OCI-LY7 (cell line): ENCODE results near the gene PCIF1. TPM values are rescaled to one million over a fixed set of nuclear protein-coding genes. Genes with fewer than 3 reads are reported as not detected.

Experiments
- BruUV-seq: library from RNA; stranded (reverse); fragments of 400-500 nt; replicated peaks from 2 replicates; lab custom pipeline; 2021; lab: Mats Ljungman, UMichigan
- CTCF ChIA-PET: fragments of 300-600 bp; sonication (Branson Sonifier 250); formaldehyde crosslinking; loops from one replicate; lab custom pipeline; 2022; ENCODE audit warnings: antibody characterized with exemption; ENCODE audit not compliant: unreplicated experiment; lab: Charles Lee
- POLR2A ChIA-PET: fragments of 300-600 bp; sonication (Branson Sonifier 250); formaldehyde crosslinking; loops from one replicate; lab custom pipeline; 2022; ENCODE audit warnings: antibody characterized with exemption; lab: Charles Lee
- DNase-seq: peaks from one replicate; pipeline ENCODE4 v3.0.0-alpha.2; 2015; ENCODE audit warnings: low spot score
- H2AFZ ChIP-seq: fragments of 200-600 bp; sonication (generic), shearing (Covaris generic); 2 replicates; pipeline ENCODE4 v1.6.1; 2014; ENCODE audit warnings: mild to moderate bottlenecking, antibody characterized with exemption, low read length, moderate library complexity
- H3K27ac ChIP-seq: fragments of 200-600 bp; sonication (generic); 2 replicates; pipeline ENCODE4 v1.5.1; 2014; ENCODE audit warnings: mixed run types, low read depth, mild to moderate bottlenecking, moderate library complexity, low read length, inconsistent platforms; ENCODE audit not compliant: poor library complexity, severe bottlenecking
- H3K36me3 ChIP-seq: fragments of 200-600 bp; sonication (generic); 2 replicates; pipeline ENCODE4 v1.6.1; 2014; ENCODE audit warnings: mild to moderate bottlenecking, antibody characterized with exemption, low read length, moderate library complexity, mixed read lengths; ENCODE audit not compliant: insufficient read depth
- H3K4me1 ChIP-seq: fragments of 200-600 bp; sonication (generic); 2 replicates; pipeline ENCODE4 v1.5.1; 2014; ENCODE audit warnings: mild to moderate bottlenecking, low read length; ENCODE audit not compliant: insufficient read depth, poor library complexity, severe bottlenecking
- H3K4me2 ChIP-seq: fragments of 200-600 bp; sonication (generic); 2 replicates; pipeline ENCODE4 v1.6.1; 2014; ENCODE audit warnings: mild to moderate bottlenecking, low read length
- H3K4me3 ChIP-seq: fragments of 200-600 bp; sonication (generic); 2 replicates; pipeline ENCODE4 v1.5.1; 2014; ENCODE audit warnings: mild to moderate bottlenecking, low read depth, low read length; ENCODE audit not compliant: poor library complexity, severe bottlenecking
- H3K79me2 ChIP-seq: fragments of 200-600 bp; sonication (generic); 2 replicates; pipeline ENCODE4 v1.6.1; 2016; ENCODE audit warnings: low read depth, mild to moderate bottlenecking, low read length, moderate library complexity, mixed read lengths; ENCODE audit not compliant: insufficient read depth
- H3K9me2 ChIP-seq: fragments of 200-600 bp; sonication (generic); 2 replicates; pipeline ENCODE4 v1.6.1; 2016; ENCODE audit warnings: mild to moderate bottlenecking, low read length, mixed read lengths; ENCODE audit not compliant: insufficient read depth
- H3K9me3 ChIP-seq: fragments of 200-600 bp; sonication (generic); 2 replicates; pipeline ENCODE4 v1.6.1; 2014; ENCODE audit warnings: mild to moderate bottlenecking, mixed run types, low read length, mixed read lengths
- H4K20me1 ChIP-seq: fragments of 200-600 bp; sonication (generic); 2 replicates; pipeline ENCODE4 v1.6.1; 2014; ENCODE audit warnings: mild to moderate bottlenecking, antibody characterized with exemption, low read length, moderate library complexity, mixed read lengths; ENCODE audit not compliant: insufficient read depth
- CTCF ChIP-seq: fragments of 200-600 bp; sonication (generic); conservative IDR thresholded peaks from 2 replicates; pipeline ENCODE4 v1.5.1; 2014; ENCODE audit warnings: mild to moderate bottlenecking, antibody characterized with exemption, low read length, moderate library complexity, mixed read lengths
- EZH2phosphoT487 ChIP-seq: fragments of 200-600 bp; sonication (generic); IDR thresholded peaks from 2 replicates; pipeline ENCODE4 v1.6.1; 2018; ENCODE audit warnings: low read depth, borderline replicate concordance, mild to moderate bottlenecking, mixed run types, antibody characterized with exemption, low read length, moderate library complexity, mixed read lengths
- intact Hi-C: fragments of 100-400 bp; cut with micrococcal nuclease; formaldehyde crosslinking; loops from one replicate; pipeline ENCODE4 v1.10.0; 2022; ENCODE audit not compliant: unreplicated experiment
- total RNA-seq, 2 experiments: library from RNA; depleted of rRNA in 1 of 2; stranded (reverse); fragments of >200 nt in 1 of 2; shearing (Covaris generic) in 1 of 2; gene quantifications; 2 replicates each; pipeline ENCODE4 v1.2.3, GENCODE V29; 2014 to 2022

Gene PCIF1
- total RNA-seq, 2 experiments from 2014 or later = 21.2 to 40.6 TPM

- Histone ChIP-seq H4K20me1 (no peaks in the 10 kb centered on the region), H3K79me2 (no peaks in the 10 kb centered on the region), H3K36me3 (no peaks in the 10 kb centered on the region), H3K4me2 (no peak overlapping the region), H3K4me3 (no peak overlapping the region), H3K9me2 (no peaks in the 10 kb centered on the region), H3K27ac (no peak overlapping the region), H3K9me3 (no peaks in the 10 kb centered on the region), H3K4me1 (peaks cover 15% of the 10 kb centered on the region), H2AFZ (no peak overlapping the region)
- POLR2A ChIA-PET = interaction anchor here (0.7 kb wide), 1 partner anchor 48 kb away, joined by 3 read pairs; the partner anchor contains the start of genes ACOT8 and ZSWIM3
- TF ChIP-seq CTCF (no peak), EZH2phosphoT487 (no peak)
- intact Hi-C loops = no loop called here
- CTCF ChIA-PET = no interaction called here
- no TSS peak for BruUV-seq
- no peak for DNase-seq
Measured at GRCh38 chr20:45905505-45906079, 28.9 kb upstream of the PCIF1 start.

DNA sequence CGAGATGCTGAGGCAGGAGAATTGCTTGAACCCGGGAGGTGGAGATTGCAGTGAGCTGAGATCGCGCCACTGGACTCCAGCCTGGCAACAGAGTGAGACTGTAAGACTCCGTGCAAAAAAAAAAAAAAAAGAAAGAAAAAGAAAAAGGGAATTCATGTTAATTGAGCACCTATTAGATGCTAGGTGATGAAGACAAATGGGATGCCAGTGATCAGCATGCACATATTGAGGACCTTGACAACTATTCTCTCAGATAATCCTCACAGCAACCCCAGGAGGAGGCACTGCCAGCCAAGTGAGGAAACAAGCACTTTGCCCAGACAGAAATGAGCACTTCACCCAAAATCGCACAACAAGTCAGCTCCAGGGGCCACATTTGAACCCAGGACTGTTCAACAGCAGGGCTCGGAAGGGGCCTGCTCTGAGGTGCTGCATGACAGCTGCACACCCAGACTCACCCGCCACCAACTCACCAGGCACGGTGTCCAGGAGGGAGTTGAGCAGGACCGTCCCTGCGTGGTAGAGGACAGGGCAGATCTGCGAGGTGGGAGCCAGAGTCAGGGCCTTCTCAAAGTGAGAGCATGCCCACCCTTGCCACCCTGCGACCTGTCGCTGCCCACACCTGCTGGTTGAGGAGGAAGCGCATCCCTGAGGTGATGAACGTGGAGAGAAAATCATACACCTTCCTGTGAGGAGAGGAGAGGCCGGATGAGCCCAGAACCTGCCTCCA is 27.1 kb upstream of the PCIF1 start:
- H3K27ac ChIP-seq = no peak overlapping the region
- TF ChIP-seq EZH2phosphoT487 (no peak), CTCF (no peak)
- no peaks in the 10 kb centered on the region for H3K79me2 ChIP-seq
- no TSS peak for BruUV-seq
- H3K4me1 ChIP-seq = peaks cover 19% of the 10 kb centered on the region
- no peak overlapping the region for H3K4me2 ChIP-seq
- no peaks in the 10 kb centered on the region for H3K9me3 ChIP-seq
- H2AFZ ChIP-seq = no peak overlapping the region
- no peaks in the 10 kb centered on the region for H3K9me2 ChIP-seq
- no peaks in the 10 kb centered on the region for H4K20me1 ChIP-seq
- intact Hi-C loops = no loop called here
- POLR2A ChIA-PET = no interaction called here
- no peak overlapping the region for H3K4me3 ChIP-seq
- CTCF ChIA-PET = no interaction called here
- DNase-seq = no peak
- no peaks in the 10 kb centered on the region for H3K36me3 ChIP-seq

DNA sequence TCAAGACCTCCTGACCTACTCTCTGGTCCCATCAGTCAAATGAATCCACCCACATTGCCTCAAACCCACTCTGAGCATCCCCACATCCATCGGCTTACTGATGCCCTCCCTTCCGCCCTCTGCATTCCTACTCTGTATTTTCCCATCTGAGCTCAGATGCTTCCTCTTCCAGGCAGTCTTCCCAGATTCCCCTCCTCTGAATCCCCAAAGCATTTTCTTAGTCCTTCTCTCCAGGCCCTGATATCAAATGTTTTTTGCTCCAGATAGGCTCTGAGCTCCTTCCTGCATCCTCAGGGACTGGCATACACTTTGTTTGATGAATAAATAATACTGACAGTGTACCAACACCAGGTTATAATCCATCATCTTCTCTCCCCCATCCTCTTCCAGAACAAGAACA is 26.4 kb upstream of the PCIF1 start:
- Histone ChIP-seq H3K27ac (no peak overlapping the region), H3K4me1 (peaks cover 14% of the 10 kb centered on the region), H2AFZ (no peak overlapping the region), H4K20me1 (no peaks in the 10 kb centered on the region), H3K4me2 (no peak overlapping the region), H3K36me3 (no peaks in the 10 kb centered on the region), H3K9me3 (no peaks in the 10 kb centered on the region), H3K9me2 (no peaks in the 10 kb centered on the region), H3K79me2 (no peaks in the 10 kb centered on the region), H3K4me3 (no peak overlapping the region)
- intact Hi-C loops = no loop called here
- POLR2A ChIA-PET = no interaction called here
- BruUV-seq = no TSS peak
- DNase-seq = no peak
- TF ChIP-seq CTCF (no peak), EZH2phosphoT487 (no peak)
- CTCF ChIA-PET = no interaction called here
